Anterior cingulate cortex (tissue), 58 donors: ENCODE results near the gene LCAT.
"Not testable (repeated sequence)": the region's sequence is repeated elsewhere in the genome, so short reads cannot be mapped to it uniquely, and the experiment has no call there.

Source experiments
- DNase-seq, 58 donors: peaks; one replicate each; lab custom pipeline; 2025; lab: John Stamatoyannopoulos, UW

The LCAT gene

DNA sequence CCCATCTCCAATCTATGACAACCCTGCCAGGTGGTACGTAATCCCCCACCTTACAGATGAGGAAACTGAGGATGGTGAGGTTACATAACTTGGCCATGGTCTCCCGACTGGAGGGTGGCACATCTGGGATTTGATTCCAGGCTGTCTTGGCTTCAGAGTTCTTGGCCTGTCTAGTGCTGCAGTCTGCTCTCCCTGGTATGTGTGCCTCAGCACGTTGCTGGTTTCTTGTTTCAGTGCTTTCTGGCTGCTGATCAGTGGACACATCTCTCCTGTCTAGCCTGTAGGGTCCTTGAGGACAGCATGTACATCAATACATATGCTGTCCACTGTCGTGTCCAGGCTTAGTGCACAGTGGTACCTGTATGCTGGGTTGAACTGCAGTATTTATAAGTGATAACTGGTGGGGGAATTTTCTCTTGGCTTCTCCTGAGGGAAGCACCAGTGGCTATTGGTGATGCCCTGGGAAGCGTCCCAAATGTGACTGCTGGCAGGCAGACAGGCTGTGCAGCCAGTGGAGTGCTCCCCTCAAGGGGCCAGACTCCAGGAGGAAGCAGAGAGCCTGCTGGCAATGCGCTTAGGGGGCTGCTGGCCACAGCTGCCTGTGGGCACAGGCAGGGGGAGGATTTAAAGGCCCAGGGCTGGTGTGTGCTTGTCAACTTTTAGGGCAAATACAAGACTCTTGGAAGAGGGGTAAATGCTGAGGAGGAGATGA lies 26.6 kb downstream of the LCAT start:
- peak in 49 of 58 donors; percentile 23 to 83 (median 57) for DNase-seq

DNA sequence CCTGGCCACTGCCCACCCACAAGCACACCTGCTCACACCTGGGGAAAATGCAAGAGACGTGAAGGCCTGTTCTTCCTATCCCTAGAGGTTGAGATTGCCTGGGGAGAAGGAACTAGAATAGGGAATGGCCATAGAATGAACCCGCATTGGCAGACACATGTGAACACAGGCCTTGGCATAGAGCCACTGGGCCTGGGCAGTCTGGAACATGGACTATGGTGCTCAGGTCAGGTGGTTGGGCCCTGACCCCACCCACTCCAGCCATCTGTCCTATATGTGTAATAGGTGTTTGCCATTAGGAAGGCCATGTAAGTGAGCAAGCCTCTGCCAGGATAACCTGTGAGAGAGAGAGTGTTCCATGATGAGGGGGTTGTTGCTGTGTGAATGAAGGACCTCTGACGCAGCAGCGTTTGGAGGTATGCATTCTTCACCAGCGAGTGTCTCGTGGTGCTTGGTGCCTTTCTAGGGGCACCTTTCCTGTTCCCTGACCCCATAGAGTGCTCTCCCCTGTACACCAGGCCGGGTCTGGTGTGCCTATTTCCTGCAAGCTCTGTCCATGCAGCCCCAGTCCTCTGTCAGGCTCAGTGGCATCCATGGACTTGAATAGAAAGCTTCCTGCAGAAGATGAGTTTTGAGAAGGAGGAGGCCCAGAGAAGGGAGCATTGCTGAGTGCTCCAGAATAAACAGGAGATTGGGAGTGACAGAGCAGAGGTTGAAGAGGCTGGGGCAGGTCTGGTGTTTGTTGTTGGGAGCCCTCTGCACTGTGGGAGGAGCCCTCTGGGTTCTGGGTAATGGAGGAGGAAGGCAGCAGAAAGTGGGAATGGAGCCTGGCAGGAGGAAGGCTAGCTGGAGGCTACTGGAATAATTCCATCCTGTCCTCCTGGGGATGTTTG lies 27.8 kb downstream of the LCAT start:
- DNase-seq, result no peak

DNA sequence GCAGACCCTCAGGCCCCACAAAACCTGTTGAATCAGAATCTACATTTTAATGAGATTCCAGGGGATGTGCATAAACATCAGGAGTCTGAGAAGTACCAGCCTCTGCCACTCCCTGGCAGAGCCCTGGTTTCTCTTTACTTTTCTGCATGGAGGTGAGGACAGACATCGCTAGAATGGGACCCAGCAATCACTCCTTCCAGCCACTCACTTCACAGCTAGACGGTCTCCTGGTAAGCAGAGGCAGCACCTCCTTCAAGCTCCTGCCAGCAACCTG lies 28.5 kb downstream of the LCAT start:
- DNase-seq, result not testable (repeated sequence)

DNA sequence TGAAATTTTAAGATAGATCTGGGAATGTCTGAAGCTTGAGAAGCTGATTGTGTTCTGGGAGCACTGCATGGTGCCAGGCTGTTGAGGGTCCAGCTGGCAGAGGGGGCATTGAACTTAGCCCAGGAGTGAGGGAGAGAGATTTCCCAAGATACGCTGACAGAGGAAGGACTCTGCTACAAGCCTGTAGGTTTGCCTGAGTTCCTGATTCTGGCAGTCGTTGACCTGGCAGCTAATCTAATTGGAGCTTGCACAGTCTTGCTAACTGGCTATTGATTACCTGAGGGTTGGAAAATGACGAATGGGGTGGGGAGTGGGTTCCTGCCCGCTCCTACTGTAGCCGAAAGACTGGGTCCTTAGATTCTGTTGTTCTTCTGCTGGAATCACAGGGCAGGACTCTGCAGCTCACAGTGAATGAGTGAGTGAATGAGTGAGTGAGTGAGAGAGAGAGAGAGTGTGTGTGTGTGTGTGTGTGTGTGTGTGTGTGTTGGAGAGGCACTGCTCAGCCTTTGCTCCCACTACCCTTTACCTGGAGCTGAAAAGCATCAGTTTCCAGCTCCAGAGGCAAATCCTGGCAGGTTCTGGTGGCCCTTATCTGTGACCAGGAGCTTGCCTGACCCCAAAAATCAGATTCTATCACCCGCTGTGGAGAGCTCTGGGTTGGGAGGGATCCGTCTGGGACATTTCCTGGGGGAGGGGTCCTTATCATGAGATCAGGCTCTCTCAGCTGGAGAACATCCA lies 29.0 kb downstream of the LCAT start:
- DNase-seq, result no peak

DNA sequence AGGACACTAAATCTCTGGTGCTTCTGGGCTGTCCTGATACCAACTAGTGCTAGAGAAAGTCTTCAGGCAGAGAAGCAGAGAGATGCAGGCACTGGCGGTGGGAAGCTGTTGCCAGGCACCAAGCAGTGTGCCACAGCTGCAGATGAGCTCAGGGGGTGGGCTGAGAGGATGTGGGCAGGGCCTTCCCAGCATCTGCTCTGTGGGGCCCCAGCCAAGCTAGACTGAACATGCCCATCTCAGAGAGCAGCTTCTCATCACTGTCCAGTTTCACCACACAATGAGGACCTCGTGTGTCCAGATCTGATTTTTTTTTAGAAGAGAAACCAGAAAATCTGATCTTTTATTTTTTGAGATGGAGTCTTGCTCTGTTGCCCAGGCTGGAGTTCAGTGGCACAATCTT lies 33.8 kb downstream of the LCAT start:
- DNase-seq, result peak in 53 of 58 donors; percentile 9 to 94 (median 71)

DNA sequence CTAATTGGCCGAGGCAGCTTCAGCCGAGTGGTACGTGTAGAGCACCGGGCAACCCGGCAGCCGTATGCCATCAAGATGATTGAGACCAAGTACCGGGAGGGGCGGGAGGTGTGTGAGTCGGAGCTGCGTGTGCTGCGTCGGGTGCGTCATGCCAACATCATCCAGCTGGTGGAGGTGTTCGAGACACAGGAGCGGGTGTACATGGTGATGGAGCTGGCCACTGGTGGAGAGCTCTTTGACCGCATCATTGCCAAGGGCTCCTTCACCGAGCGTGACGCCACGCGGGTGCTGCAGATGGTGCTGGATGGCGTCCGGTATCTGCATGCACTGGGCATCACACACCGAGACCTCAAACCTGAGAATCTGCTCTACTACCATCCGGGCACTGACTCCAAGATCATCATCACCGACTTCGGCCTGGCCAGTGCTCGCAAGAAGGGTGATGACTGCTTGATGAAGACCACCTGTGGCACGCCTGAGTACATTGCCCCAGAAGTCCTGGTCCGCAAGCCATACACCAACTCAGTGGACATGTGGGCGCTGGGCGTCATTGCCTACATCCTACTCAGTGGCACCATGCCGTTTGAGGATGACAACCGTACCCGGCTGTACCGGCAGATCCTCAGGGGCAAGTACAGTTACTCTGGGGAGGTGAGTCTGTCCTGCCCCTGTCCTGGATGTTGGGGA lies 34.7 kb downstream of the LCAT start:
- no peak for DNase-seq

DNA sequence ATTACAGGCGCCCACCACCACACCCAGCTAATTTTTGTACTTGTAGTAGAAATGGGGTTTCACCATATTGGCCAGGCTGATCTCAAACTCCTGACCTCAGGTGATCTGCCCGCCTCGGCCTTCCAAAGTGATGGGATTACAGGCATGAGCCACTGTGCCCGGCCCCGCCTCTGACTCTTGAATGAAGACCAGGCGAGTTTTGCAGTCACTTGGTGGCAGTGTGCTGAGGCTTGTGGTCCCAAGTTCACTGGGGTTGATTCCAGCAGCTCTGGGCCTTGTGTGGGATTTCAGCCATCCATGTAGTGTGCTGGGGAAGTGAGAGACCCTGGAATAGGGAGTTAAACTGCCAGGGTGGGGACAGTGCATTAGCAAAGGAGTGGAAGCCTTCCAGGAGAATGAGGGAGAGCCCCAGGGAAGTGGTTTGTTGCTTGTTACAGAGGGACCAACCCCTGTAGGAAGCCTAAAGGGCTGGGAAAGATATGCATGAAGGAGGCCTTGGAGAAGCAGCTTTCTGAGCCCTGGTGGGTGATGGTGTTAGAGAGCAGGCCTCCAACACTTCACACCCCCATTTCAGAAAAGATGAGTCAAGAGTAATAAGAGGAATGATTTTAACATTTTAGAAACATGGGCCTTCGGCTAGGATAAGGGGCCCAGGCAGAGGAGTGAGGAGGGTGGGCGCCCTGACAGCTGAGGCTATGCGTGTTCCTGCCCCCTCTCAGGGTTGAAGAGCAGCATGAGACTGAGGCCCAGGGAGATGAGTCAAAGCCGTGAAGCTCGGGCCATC lies 36.3 kb downstream of the LCAT start:
- DNase-seq, result no peak

DNA sequence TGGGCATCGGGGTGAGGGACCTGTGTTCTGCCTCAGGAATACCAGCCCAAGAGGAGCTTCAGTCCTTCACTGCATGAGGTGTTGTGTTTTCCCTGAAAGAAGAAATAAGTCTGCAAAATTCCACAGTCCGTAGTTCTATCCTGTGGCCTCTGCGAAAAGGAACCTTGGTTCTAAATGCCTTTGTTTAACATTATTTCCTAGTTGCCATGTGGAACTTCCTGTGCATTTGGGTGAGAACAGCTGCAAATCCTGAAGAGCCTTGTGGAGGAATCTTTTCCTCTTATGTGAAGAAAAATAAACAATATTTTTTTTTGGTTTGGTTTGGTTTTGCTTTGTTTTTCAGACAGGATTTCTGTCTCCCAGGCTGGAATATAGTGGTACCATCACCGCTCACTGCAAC lies 41.1 kb downstream of the LCAT start:
- DNase-seq, result no peak

DNA sequence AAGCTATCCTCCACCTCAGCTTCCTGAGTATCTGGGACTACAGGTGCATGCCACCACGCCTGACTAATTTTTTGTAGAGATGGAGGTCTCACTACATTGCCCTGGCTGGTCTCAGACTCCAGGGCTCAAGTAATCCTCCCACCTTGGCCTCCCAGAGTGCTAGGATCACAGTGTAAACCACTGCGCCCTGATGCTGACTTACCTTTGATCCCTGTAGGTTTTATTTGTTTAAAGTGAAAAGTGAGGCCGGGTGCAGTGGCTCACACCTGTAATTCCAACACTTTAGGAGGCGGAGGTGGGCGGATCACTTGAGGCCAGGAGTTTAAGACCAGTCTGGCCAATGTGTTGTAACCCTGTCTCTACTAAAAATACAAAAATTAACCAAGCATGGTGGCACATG lies 42.2 kb downstream of the LCAT start:
- DNase-seq, result no peak

DNA sequence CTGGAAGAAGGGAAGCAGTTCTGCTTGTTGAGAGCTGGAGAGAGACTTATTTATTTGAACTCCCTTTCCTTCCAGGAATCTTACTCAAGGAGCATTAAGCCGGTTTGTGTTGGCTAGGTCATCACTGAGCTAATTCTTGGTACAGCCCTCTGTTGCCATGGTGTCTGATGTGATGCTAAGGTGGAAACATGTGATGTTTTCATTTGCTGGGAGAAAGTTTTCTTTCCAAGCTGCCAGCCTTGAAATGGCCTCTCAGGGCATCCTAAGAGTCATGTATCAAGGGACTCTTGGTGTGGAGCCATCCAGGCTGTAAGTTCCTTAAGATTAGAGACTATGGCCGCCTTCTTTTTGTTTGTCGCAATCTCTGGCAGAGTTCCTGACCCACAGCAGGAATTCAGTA lies 46.7 kb downstream of the LCAT start:
- DNase-seq, result peak in 10 of 58 donors; percentile 8 to 57 (median 24)

DNA sequence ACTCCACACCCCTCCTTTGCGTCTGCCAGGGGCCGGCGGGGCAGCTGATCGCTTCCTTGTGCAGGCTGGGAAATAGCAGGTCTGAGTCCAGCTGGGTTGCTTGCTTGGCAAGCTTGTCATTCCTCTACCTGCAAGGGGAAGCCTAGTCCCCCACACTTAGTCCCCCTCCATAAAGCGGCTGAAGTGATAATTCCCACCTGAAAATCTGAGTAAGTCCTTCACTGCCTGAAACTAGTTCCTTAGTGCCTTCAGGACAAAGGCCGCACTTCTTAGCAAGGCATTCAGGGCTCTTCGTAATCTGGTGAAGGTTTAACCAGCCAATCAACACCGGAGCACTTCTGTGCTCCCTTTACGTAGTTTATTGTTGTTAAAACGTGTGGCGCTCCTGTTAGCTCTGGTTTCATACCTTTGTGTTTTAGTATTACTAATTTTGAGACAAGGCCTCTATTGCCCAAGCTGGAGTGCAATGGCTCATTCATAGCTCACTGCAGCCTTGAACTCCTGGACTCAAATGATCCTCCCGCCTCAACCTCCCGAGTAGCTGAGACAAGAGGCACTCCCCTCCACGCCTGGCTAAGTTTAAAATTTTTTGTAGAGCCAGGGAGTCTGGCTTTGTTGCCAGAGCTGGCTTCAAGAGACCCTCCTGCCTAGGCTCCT lies 50.0 kb downstream of the LCAT start:
- DNase-seq, result peak in 2 of 58 donors; percentile 29 to 47

DNA sequence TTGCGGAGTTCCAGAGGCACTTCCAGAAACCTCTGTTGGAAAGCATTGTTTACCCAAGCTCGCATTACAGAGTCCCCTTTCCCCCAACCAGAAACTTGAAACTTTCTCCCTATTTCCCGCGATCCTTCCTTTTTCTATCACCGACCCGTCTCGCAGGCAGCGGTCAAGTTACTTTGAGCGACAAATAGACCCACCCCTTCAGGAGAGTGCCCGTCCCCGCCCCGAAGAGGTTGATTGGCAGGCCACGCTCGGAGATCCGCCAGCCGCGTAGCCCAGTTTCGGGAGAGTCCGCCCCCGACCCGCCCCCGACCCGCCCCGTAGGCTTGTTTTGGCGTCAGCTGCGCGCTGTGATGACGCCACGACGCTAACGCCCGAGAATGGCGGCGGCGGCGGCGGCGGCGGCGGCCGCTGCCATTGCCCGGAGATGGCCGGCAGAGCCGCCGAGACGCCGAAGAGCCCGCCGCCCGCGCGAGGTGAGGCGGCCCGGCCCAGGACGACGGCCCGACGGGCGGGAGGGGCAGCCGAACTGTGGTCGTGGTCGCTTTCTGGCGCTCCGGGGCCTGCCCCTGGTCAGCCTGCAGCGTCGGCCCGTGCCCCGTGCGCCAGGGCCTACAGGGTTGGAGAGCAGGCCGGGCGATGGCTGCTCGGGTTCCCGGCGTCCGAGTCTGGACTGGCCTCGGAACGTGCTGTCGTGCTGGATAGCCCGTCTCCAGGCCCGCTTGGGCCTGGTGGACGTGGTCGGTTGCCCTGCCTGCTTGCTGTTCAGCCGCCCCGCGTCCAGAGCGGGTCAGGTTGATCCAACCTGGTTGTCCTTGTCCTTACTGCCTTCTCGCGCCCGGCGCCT lies 50.8 kb downstream of the LCAT start, which contains the start of gene PSKH1:
Gene PSKH1 (plus strand): TSS at position 356 of the 844 bp plus-strand sequence. CDS start 15,496 bp downstream, outside the sequence.
- peak; percentile 52 to 99 (median 95) for DNase-seq

DNA sequence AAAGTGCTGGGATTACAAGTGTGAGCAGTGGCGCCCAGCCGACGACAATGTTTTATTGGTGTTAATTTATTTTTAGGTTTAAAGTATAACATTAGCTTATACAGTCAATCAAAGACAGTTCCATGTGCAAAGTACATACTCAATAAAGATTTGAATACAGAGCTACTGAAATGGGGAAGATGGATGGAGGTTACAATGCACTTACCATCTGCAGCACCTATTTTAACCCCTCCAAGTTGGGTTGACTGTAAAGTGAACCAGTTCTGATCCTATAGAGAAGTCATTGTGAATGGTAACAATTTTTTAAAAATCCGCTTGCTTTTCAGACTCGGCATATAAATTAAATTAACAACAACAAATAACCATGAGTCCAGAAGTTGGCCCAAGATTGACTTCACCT lies 51.5 kb downstream of the LCAT start:
- no peak for DNase-seq
